Activated CD8-positive, alpha-beta T cell treated with anti-CD3 and anti-CD28 coated beads for 36 hours (primary cell): ENCODE measurements around the gene STARD5. TPM values are rescaled to one million over a fixed set of nuclear protein-coding genes. Genes with fewer than 3 reads are reported as not detected.
"Not testable (repeated sequence)": the region's sequence is repeated elsewhere in the genome, so short reads cannot be mapped to it uniquely, and the experiment has no call there.

Experiments used
- ATAC-seq: fragments of 200-7000 bp; cut with Tn5 transposase; one replicate; pipeline ENCODE4 v1.10.0; 2021; ENCODE audit warnings: mild to moderate bottlenecking, moderate library complexity
- CTCF ChIA-PET: fragments of 350-600 bp; sonication (Branson Sonifier 250); formaldehyde crosslinking; loops from one replicate; lab custom pipeline; 2021; ENCODE audit warnings: antibody characterized with exemption; lab: Charles Lee
- POLR2A ChIA-PET: fragments of 350-600 bp; sonication (Branson Sonifier 250); formaldehyde crosslinking; loops from one replicate; lab custom pipeline; 2021; ENCODE audit warnings: antibody characterized with exemption; lab: Charles Lee
- DNase-seq: peaks from one replicate; pipeline ENCODE4 v3.0.0-alpha.2; 2020
- H3K27ac Mint-ChIP-seq: one replicate; pipeline ENCODE4 v1.8.0; 2021; ENCODE audit warnings: mild to moderate bottlenecking, mixed read lengths
- H3K27me3 Mint-ChIP-seq: one replicate; pipeline ENCODE4 v1.8.0; 2021; ENCODE audit warnings: mixed read lengths
- H3K36me3 Mint-ChIP-seq: one replicate; pipeline ENCODE4 v1.8.0; 2021; ENCODE audit warnings: low read depth, mixed read lengths
- H3K4me1 Mint-ChIP-seq: one replicate; pipeline ENCODE4 v1.8.0; 2021; ENCODE audit warnings: low read depth, mixed read lengths
- H3K4me3 Mint-ChIP-seq: one replicate; pipeline ENCODE4 v1.8.0; 2021; ENCODE audit warnings: mild to moderate bottlenecking, moderate library complexity, mixed read lengths
- H3K9me3 Mint-ChIP-seq: one replicate; pipeline ENCODE4 v1.8.0; 2021; ENCODE audit warnings: mixed read lengths
- intact Hi-C: fragments of 100-400 bp; cut with micrococcal nuclease; formaldehyde crosslinking; loops from one replicate; pipeline ENCODE4 v1.10.0; 2022
- total RNA-seq, 2 experiments: library from RNA; stranded (reverse); gene quantifications; one replicate each; pipeline ENCODE4 v1.2.3, GENCODE V29; 2021
- TF ChIP-seq, protein P1 (sequence below): fragments of 200-600 bp; IDR thresholded peaks from one replicate; pipeline ENCODE4 v1.8.0; 2022; ENCODE audit warnings: antibody characterized with exemption, mild to moderate bottlenecking

The STARD5 gene
- total RNA-seq, 2 experiments from 2014 or later, result 6.7 to 6.9 TPM

GRCh38 chr15:81357180-81357686 lies 33.3 kb upstream of the STARD5 start:
- Mint-ChIP-seq H3K36me3 (no peaks in the 10 kb centered on the region), H3K27me3 (no peaks in the 10 kb centered on the region), H3K27ac (no peak overlapping the region), H3K4me1 (no peaks in the 10 kb centered on the region), H3K9me3 (no peaks in the 10 kb centered on the region), H3K4me3 (no peak overlapping the region)
- DNase-seq, result no peak
- no peak for ATAC-seq
- POLR2A ChIA-PET, result no interaction called here
- TF ChIP-seq, protein P1, sequence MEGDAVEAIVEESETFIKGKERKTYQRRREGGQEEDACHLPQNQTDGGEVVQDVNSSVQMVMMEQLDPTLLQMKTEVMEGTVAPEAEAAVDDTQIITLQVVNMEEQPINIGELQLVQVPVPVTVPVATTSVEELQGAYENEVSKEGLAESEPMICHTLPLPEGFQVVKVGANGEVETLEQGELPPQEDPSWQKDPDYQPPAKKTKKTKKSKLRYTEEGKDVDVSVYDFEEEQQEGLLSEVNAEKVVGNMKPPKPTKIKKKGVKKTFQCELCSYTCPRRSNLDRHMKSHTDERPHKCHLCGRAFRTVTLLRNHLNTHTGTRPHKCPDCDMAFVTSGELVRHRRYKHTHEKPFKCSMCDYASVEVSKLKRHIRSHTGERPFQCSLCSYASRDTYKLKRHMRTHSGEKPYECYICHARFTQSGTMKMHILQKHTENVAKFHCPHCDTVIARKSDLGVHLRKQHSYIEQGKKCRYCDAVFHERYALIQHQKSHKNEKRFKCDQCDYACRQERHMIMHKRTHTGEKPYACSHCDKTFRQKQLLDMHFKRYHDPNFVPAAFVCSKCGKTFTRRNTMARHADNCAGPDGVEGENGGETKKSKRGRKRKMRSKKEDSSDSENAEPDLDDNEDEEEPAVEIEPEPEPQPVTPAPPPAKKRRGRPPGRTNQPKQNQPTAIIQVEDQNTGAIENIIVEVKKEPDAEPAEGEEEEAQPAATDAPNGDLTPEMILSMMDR, result no peak
- CTCF ChIA-PET, result interaction anchor here (1.0 to 1.5 kb wide), 3 partner anchors 9 to 82 kb away, joined by 3 to 5 read pairs (median 3); no protein-coding TSS in a partner anchor
- intact Hi-C loops, result loop anchor here (5.0 kb wide), 1 partner anchor 175 kb away; no protein-coding TSS in a partner anchor

DNA sequence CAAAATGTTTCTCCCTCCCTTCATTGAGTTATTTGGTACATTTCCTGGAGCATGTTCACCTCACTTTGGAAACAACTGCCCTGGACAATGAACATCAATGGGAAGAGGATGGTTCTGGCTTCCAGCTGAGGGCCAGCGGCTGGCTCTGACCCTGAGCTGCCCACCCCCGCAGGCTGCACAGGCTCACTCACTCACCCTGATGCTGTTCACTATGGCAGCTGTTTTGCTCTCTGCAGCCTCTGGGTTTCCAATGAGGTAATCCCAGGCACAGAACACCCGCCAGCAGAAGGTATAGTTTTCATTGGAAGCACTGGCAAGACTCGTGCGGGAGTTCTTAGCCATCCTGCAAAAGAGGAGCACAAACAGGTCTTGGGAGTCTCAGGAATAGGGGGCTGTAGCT lies 32.3 kb upstream of the STARD5 start:
- no peak overlapping the region for H3K27ac Mint-ChIP-seq
- TF ChIP-seq, protein P1, result no peak
- CTCF ChIA-PET, result interaction anchor here (0.7 to 2.2 kb wide), 4 partner anchors 10 to 90 kb away, joined by 3 to 6 read pairs (median 4); no protein-coding TSS in a partner anchor
- no peaks in the 10 kb centered on the region for H3K27me3 Mint-ChIP-seq
- no peak for DNase-seq
- no peaks in the 10 kb centered on the region for H3K4me1 Mint-ChIP-seq
- H3K9me3 Mint-ChIP-seq, result no peaks in the 10 kb centered on the region
- ATAC-seq, result no peak
- intact Hi-C loops, result loop anchor here (5.0 kb wide), 1 partner anchor 174 kb away; no protein-coding TSS in a partner anchor
- no peak overlapping the region for H3K4me3 Mint-ChIP-seq
- POLR2A ChIA-PET, result no interaction called here
- no peaks in the 10 kb centered on the region for H3K36me3 Mint-ChIP-seq

- TF ChIP-seq, protein P1, result no peak
- no peaks in the 10 kb centered on the region for H3K9me3 Mint-ChIP-seq
- intact Hi-C loops, result no loop called here
- H3K4me1 Mint-ChIP-seq, result peaks cover 4% of the 10 kb centered on the region
- POLR2A ChIA-PET, result no interaction called here
- H3K4me3 Mint-ChIP-seq, result no peak overlapping the region
- no peaks in the 10 kb centered on the region for H3K36me3 Mint-ChIP-seq
- no peaks in the 10 kb centered on the region for H3K27me3 Mint-ChIP-seq
- CTCF ChIA-PET, result interaction anchor here (1.5 kb wide), 1 partner anchor 15 kb away, joined by 3 read pairs; no protein-coding TSS in a partner anchor
- H3K27ac Mint-ChIP-seq, result no peak overlapping the region
- no peak for DNase-seq
- ATAC-seq, result no peak
Observed at GRCh38 chr15:81351651-81352050, 27.7 kb upstream of the STARD5 start.

- POLR2A ChIA-PET, result no interaction called here
- TF ChIP-seq, protein P1, result no peak
- Mint-ChIP-seq H3K27ac (no peak overlapping the region), H3K36me3 (no peaks in the 10 kb centered on the region), H3K4me1 (peaks cover 5% of the 10 kb centered on the region), H3K27me3 (no peaks in the 10 kb centered on the region), H3K9me3 (no peaks in the 10 kb centered on the region), H3K4me3 (no peak overlapping the region)
- intact Hi-C loops, result no loop called here
- DNase-seq (no peak), ATAC-seq (no peak)
- CTCF ChIA-PET, result no interaction called here
Observed at GRCh38 chr15:81349271-81349670, 25.3 kb upstream of the STARD5 start.

GRCh38 chr15:81348691-81349090 lies 24.8 kb upstream of the STARD5 start:
- CTCF ChIA-PET, result interaction anchor here (1.1 kb wide), 1 partner anchor 82 kb away, joined by 3 read pairs; no protein-coding TSS in a partner anchor
- DNase-seq, H3K36me3 Mint-ChIP-seq, H3K9me3 Mint-ChIP-seq, intact Hi-C loops, H3K27me3 Mint-ChIP-seq, ATAC-seq, H3K27ac Mint-ChIP-seq, H3K4me3 Mint-ChIP-seq, H3K4me1 Mint-ChIP-seq, POLR2A ChIA-PET: not testable (repeated sequence)
